Progenitor cell of endocrine pancreas (in vitro differentiated cells): ENCODE data around the gene USP28. TPM values are rescaled to one million over a fixed set of nuclear protein-coding genes. Genes with fewer than 3 reads are reported as not detected.
A peak's percentile ranks its signal among the peaks of the same experiment; 100 is the strongest.
"Not testable (repeated sequence)": the region's sequence is repeated elsewhere in the genome, so short reads cannot be mapped to it uniquely, and the experiment has no call there.

ENCODE experiments used
- DNase-seq: peaks from one replicate; pipeline ENCODE4 v3.0.0; 2021; ENCODE audit warnings: low spot score; ENCODE audit not compliant: unreplicated experiment
- H3K27ac Mint-ChIP-seq: 2 replicates; pipeline ENCODE4 v1.8.0; 2021; ENCODE audit warnings: mild to moderate bottlenecking, moderate library complexity, mixed read lengths
- H3K27me3 Mint-ChIP-seq: 2 replicates; pipeline ENCODE4 v1.8.0; 2021; ENCODE audit warnings: mixed read lengths
- H3K36me3 Mint-ChIP-seq: 2 replicates; pipeline ENCODE4 v1.8.0; 2022; ENCODE audit warnings: mixed read lengths; ENCODE audit not compliant: insufficient read depth
- H3K4me1 Mint-ChIP-seq: 2 replicates; pipeline ENCODE4 v1.8.0; 2021; ENCODE audit warnings: low read depth, mixed read lengths
- H3K4me3 Mint-ChIP-seq: 2 replicates; pipeline ENCODE4 v1.8.0; 2021; ENCODE audit warnings: low read depth, mild to moderate bottlenecking, moderate library complexity, mixed read lengths
- H3K9me3 Mint-ChIP-seq: 2 replicates; pipeline ENCODE4 v1.8.0; 2021; ENCODE audit warnings: low read depth, mixed read lengths
- total RNA-seq: library from RNA; stranded (reverse); gene quantifications from 2 replicates; pipeline ENCODE4 v1.2.1, GENCODE V29; 2021
- TF ChIP-seq, protein P1 (sequence below): fragments of 200-600 bp; sonication (generic); IDR thresholded peaks from one replicate; pipeline ENCODE4 v1.5.0; 2021; ENCODE audit warnings: antibody characterized with exemption, mild to moderate bottlenecking; ENCODE audit not compliant: unreplicated experiment

Gene USP28
- total RNA-seq, 1 donor from 2014 or later = 54.8 TPM

DNA sequence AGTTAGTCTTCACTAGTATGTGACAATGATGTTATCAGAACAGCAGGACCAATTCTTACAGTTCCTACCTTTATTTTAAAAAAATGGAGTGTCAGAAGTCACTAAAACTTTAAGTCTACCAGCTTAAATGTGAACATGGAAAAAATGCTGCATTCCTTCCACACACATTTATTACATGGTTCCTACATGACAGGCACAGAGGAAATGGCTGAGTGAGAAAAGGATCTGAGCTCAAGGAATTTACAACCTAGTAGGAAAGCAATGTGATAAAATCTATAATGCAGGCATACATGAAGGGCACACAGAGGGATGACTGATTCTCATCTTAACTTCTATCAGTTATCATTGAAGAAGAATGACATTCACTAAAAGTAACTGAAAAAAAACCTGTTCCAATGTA lies 72.8 kb downstream of the USP28 start:
- Mint-ChIP-seq H3K27ac (no peak overlapping the region), H3K36me3 (peaks cover 25% of the 10 kb centered on the region), H3K27me3 (no peaks in the 10 kb centered on the region), H3K4me3 (no peak overlapping the region), H3K9me3 (no peaks in the 10 kb centered on the region), H3K4me1 (no peaks in the 10 kb centered on the region)
- no peak for DNase-seq
- TF ChIP-seq, protein P1, sequence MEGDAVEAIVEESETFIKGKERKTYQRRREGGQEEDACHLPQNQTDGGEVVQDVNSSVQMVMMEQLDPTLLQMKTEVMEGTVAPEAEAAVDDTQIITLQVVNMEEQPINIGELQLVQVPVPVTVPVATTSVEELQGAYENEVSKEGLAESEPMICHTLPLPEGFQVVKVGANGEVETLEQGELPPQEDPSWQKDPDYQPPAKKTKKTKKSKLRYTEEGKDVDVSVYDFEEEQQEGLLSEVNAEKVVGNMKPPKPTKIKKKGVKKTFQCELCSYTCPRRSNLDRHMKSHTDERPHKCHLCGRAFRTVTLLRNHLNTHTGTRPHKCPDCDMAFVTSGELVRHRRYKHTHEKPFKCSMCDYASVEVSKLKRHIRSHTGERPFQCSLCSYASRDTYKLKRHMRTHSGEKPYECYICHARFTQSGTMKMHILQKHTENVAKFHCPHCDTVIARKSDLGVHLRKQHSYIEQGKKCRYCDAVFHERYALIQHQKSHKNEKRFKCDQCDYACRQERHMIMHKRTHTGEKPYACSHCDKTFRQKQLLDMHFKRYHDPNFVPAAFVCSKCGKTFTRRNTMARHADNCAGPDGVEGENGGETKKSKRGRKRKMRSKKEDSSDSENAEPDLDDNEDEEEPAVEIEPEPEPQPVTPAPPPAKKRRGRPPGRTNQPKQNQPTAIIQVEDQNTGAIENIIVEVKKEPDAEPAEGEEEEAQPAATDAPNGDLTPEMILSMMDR = no peak

- H3K4me1 Mint-ChIP-seq = no peaks in the 10 kb centered on the region
- no peak overlapping the region for H3K27ac Mint-ChIP-seq
- H3K36me3 Mint-ChIP-seq = peaks cover 36% of the 10 kb centered on the region
- H3K4me3 Mint-ChIP-seq = no peak overlapping the region
- TF ChIP-seq, protein P1 = peak; percentile 63
- H3K27me3 Mint-ChIP-seq = no peaks in the 10 kb centered on the region
- peaks cover 9% of the 10 kb centered on the region for H3K9me3 Mint-ChIP-seq
- no peak for DNase-seq
These were observed 78.6 kb downstream of the USP28 start for GRCh38 chr11:113796663-113797259.

DNA sequence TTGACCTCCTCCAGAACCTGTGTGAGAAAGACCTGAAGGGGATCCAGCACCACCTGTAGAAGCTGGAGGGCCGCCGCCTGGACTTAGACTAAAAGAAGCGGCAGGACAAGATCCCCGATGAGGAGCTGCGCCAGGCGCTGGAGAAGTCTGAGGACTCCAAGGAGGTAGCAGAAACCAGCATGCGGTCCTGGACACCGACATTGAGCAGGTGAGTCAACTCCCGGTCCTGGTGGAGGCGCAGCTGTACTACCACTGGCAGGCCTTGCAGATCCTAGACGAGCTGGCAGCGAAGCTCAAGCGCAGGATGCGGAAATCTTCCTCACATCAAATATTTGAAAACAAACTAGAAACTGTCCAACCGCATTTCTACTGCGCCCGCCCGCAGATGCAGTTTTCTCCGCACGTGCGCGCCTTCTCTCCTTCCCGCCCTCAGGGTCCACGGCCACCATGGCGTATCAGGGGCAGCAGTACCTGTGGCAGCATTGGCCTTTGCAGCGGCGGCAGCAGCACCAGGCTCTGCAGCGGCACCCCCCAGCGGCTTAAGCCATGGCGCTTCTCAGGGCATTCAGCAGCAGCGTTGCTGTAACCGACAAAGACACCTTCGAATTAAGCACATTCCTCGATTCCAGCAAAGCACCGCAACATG lies 85.6 kb downstream of the USP28 start:
- Mint-ChIP-seq H3K9me3 (no peaks in the 10 kb centered on the region), H3K27me3 (peaks cover 12% of the 10 kb centered on the region), H3K27ac (no peak overlapping the region), H3K36me3 (no peaks in the 10 kb centered on the region), H3K4me1 (no peaks in the 10 kb centered on the region), H3K4me3 (no peak overlapping the region)
- TF ChIP-seq, protein P1 = no peak
- no peak for DNase-seq

DNA sequence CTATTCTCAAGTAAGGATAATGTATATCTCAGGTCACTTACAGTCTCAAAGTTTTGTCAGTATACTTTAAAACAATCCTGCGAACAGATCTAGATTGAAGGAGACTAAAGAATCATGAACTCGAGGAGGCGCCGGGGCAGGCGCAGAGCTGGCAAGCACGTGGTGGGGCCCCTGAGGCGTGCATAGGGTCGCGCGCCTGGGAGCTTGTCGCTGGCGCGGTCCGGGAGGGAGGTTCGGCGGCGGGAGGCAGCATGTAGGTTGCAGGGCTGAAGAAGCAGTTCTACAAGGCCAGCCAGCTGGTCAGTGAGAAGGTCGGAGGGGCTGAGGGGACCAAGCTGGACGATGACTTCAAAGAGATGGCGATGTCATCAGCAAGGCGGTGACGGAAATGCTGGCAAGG lies 86.4 kb downstream of the USP28 start:
- not testable (repeated sequence) for H3K27ac Mint-ChIP-seq, H3K4me1 Mint-ChIP-seq, H3K9me3 Mint-ChIP-seq, H3K4me3 Mint-ChIP-seq, DNase-seq, H3K36me3 Mint-ChIP-seq
- H3K27me3 Mint-ChIP-seq = peaks cover 16% of the 10 kb centered on the region

GRCh38 chr11:113782134-113782533 lies 93.2 kb downstream of the USP28 start:
- H3K27ac Mint-ChIP-seq = no peak overlapping the region
- peaks cover 27% of the 10 kb centered on the region for H3K27me3 Mint-ChIP-seq
- TF ChIP-seq, protein P1 = no peak
- DNase-seq = no peak
- H3K9me3 Mint-ChIP-seq = no peaks in the 10 kb centered on the region
- H3K36me3 Mint-ChIP-seq = no peaks in the 10 kb centered on the region
- no peaks in the 10 kb centered on the region for H3K4me1 Mint-ChIP-seq
- H3K4me3 Mint-ChIP-seq = no peak overlapping the region

DNA sequence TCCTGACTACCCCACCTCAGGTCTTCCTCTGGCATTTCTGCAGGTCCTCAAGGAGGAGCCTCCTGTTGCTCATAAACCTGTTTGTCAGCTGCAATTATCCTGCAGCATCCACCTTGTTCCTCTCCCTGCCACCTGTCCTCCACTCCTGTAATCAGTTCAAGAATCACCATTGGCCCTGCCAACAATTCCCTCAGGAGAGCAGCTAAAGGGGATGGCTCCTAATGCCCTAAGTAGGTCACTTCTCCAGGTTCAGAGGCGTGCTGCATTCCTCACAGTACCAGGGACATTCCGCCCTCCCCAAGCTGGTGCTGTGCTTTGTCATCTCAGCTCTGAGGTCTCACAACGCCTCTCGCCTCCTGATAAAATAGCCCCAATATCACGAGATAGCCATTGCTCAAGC lies 93.7 kb downstream of the USP28 start:
- no peaks in the 10 kb centered on the region for H3K36me3 Mint-ChIP-seq
- TF ChIP-seq, protein P1 = no peak
- no peak overlapping the region for H3K27ac Mint-ChIP-seq
- H3K27me3 Mint-ChIP-seq = peaks cover 32% of the 10 kb centered on the region
- H3K4me3 Mint-ChIP-seq = no peak overlapping the region
- H3K9me3 Mint-ChIP-seq = no peaks in the 10 kb centered on the region
- no peaks in the 10 kb centered on the region for H3K4me1 Mint-ChIP-seq
- no peak for DNase-seq
